ENCODE measurements around the gene PLEKHA8.

The PLEKHA8 gene

DNA sequence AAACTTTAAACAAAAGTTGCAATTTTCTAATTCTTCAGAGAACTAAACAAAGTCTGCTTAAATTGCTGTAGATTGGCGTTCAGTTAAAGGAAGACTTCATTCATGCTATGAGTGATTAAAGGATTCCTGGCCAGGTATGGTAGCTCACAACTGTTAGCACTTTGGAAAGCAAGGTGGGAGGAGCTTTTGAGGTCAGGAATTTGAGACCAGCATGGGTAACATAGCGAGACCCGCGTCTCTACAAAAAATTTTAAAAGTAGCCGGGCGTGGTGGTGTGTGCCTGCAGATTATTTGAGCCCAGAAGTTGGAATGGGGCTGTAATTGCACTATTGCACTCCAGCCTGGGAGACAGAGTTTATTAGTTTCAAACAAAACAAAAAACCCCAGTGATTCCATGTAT is 25.1 kb upstream of the PLEKHA8 start:
- no peak overlapping the region for H2AFZ ChIP-seq (ENCODE audit: low read length)
- H3K79me2 ChIP-seq (ENCODE audit: insufficient read depth, low read length): no peaks in the 10 kb centered on the region
- no peaks in the 10 kb centered on the region for H3F3A ChIP-seq (ENCODE audit: low read depth)
- TF ChIP-seq EZH2phosphoT487 (IDR thresholded peaks at IDR 0.05; ENCODE audit: borderline replicate concordance): no peak
- TF ChIP-seq, protein P1, sequence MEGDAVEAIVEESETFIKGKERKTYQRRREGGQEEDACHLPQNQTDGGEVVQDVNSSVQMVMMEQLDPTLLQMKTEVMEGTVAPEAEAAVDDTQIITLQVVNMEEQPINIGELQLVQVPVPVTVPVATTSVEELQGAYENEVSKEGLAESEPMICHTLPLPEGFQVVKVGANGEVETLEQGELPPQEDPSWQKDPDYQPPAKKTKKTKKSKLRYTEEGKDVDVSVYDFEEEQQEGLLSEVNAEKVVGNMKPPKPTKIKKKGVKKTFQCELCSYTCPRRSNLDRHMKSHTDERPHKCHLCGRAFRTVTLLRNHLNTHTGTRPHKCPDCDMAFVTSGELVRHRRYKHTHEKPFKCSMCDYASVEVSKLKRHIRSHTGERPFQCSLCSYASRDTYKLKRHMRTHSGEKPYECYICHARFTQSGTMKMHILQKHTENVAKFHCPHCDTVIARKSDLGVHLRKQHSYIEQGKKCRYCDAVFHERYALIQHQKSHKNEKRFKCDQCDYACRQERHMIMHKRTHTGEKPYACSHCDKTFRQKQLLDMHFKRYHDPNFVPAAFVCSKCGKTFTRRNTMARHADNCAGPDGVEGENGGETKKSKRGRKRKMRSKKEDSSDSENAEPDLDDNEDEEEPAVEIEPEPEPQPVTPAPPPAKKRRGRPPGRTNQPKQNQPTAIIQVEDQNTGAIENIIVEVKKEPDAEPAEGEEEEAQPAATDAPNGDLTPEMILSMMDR (conservative IDR thresholded peaks at IDR 0.05; ENCODE audit: low read length): no peak
- H3K4me1 ChIP-seq (ENCODE audit: insufficient read depth, low read length, poor library complexity, severe bottlenecking): no peaks in the 10 kb centered on the region
- H3K27me3 ChIP-seq (ENCODE audit: insufficient read depth, low read length, poor library complexity, severe bottlenecking): no peaks in the 10 kb centered on the region
- H3K9me2 ChIP-seq (replicated peaks; ENCODE audit: low read depth, low read length): no peaks in the 10 kb centered on the region
- no peak overlapping the region for H3K4me2 ChIP-seq (ENCODE audit: low read depth, low read length, poor library complexity, severe bottlenecking)
- H3K4me3 ChIP-seq (ENCODE audit: low read length, poor library complexity, severe bottlenecking): no peak overlapping the region
- H3K9ac ChIP-seq (ENCODE audit: low read depth, low read length, poor library complexity, severe bottlenecking): no peak overlapping the region
- H4K20me1 ChIP-seq (ENCODE audit: insufficient read depth, low read length, poor library complexity, severe bottlenecking): no peaks in the 10 kb centered on the region
- H3K9me3 ChIP-seq (ENCODE audit: insufficient read depth, low read depth, low read length): no peaks in the 10 kb centered on the region
- no peaks in the 10 kb centered on the region for H3K36me3 ChIP-seq (ENCODE audit: insufficient read depth, low read length)

DNA sequence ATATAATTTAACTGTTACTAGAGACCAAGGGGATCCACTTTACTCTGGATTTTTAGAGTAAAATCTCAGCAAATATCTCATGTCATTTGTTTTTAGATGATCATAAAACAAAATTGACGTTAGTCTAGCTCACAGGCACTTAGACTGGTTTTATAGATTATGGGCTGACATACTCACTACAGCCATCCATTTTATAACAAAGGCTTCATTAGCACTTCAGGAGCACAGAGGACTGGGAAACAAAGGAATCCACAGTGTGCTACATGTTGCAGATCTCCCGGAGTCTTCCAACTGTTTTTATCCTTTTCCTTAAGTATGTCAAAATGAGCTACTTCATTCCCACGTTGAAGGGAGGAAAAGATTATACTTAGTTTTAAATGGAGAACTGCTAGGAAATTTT is 22.7 kb upstream of the PLEKHA8 start:
- no peak overlapping the region for H3K4me2 ChIP-seq (ENCODE audit: low read depth, low read length, poor library complexity, severe bottlenecking)
- H3K36me3 ChIP-seq (ENCODE audit: insufficient read depth, low read length): no peaks in the 10 kb centered on the region
- H3K9me2 ChIP-seq (replicated peaks; ENCODE audit: low read depth, low read length): no peaks in the 10 kb centered on the region
- no peaks in the 10 kb centered on the region for H3K9me3 ChIP-seq (ENCODE audit: insufficient read depth, low read depth, low read length)
- H3K79me2 ChIP-seq (ENCODE audit: insufficient read depth, low read length): no peaks in the 10 kb centered on the region
- TF ChIP-seq EZH2phosphoT487 (IDR thresholded peaks at IDR 0.05; ENCODE audit: borderline replicate concordance): no peak
- TF ChIP-seq, protein P1 (conservative IDR thresholded peaks at IDR 0.05; ENCODE audit: low read length): no peak
- no peak overlapping the region for H2AFZ ChIP-seq (ENCODE audit: low read length)
- no peaks in the 10 kb centered on the region for H4K20me1 ChIP-seq (ENCODE audit: insufficient read depth, low read length, poor library complexity, severe bottlenecking)
- no peak overlapping the region for H3K9ac ChIP-seq (ENCODE audit: low read depth, low read length, poor library complexity, severe bottlenecking)
- no peak overlapping the region for H3K4me3 ChIP-seq (ENCODE audit: low read length, poor library complexity, severe bottlenecking)
- no peaks in the 10 kb centered on the region for H3K27me3 ChIP-seq (ENCODE audit: insufficient read depth, low read length, poor library complexity, severe bottlenecking)
- no peaks in the 10 kb centered on the region for H3F3A ChIP-seq (ENCODE audit: low read depth)
- H3K4me1 ChIP-seq (ENCODE audit: insufficient read depth, low read length, poor library complexity, severe bottlenecking): no peaks in the 10 kb centered on the region

DNA sequence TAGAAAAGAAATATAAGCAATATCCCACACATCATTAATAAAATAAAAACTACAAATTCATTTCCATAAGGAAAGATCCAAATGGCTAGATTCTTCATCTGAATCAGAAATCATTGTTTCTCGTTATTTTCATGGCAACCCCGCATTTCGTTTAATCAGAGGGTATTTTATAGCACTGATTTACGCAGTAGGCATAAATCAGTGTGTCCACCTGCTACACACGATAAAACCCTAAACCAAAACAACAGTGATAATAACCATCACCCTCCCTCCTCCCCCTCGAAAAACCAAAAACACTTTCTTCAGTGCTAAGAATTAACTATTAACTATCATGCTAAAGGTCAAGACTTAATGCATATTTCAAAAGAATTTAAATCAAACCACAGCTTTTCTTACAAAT is 18.2 kb upstream of the PLEKHA8 start:
- Histone ChIP-seq H4K20me1 (ENCODE audit: insufficient read depth, low read length, poor library complexity, severe bottlenecking) (no peaks in the 10 kb centered on the region), H3K27me3 (ENCODE audit: insufficient read depth, low read length, poor library complexity, severe bottlenecking) (no peaks in the 10 kb centered on the region), H3K4me2 (ENCODE audit: low read depth, low read length, poor library complexity, severe bottlenecking) (no peak overlapping the region), H3K4me1 (ENCODE audit: insufficient read depth, low read length, poor library complexity, severe bottlenecking) (no peaks in the 10 kb centered on the region), H2AFZ (ENCODE audit: low read length) (no peak overlapping the region), H3K4me3 (ENCODE audit: low read length, poor library complexity, severe bottlenecking) (no peak overlapping the region), H3K9me2 (replicated peaks; ENCODE audit: low read depth, low read length) (no peaks in the 10 kb centered on the region), H3K79me2 (ENCODE audit: insufficient read depth, low read length) (no peaks in the 10 kb centered on the region), H3F3A (ENCODE audit: low read depth) (no peaks in the 10 kb centered on the region), H3K9me3 (ENCODE audit: insufficient read depth, low read depth, low read length) (no peaks in the 10 kb centered on the region), H3K9ac (ENCODE audit: low read depth, low read length, poor library complexity, severe bottlenecking) (no peak overlapping the region), H3K36me3 (ENCODE audit: insufficient read depth, low read length) (0 out of 2 replicates have a peak, but pooled peaks cover 5% of the 10 kb centered on the region)
- TF ChIP-seq, protein P1 (conservative IDR thresholded peaks at IDR 0.05; ENCODE audit: low read length): no peak
- TF ChIP-seq EZH2phosphoT487 (IDR thresholded peaks at IDR 0.05; ENCODE audit: borderline replicate concordance): no peak

Measured in Loucy (cell line).